ENCODE results near the gene CLCN3.
A peak's percentile ranks its signal among the peaks of the same experiment; 100 is the strongest.

Gene CLCN3

DNA sequence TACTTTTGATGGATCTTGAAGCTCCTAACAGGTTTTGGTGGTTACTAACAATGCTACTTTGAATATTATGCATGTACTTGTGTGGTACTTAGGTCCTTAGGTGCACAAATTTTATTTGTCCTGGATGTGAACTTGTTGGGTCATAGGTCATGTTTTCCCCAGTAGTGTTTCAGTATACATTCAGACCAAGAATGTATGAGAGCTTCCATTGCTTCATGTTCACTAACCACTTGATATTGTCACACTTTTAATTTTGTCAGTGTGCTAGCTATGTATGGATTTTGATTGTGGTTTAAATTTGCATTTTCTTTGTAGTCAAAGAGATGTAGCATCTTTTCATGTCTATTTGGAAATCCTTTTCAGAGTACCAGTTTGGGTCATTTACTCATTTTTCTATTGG lies 32.2 kb downstream of the CLCN3 start:
- DNase-seq (ENCODE audit: low read depth), result no peak
- H3K4me3 ChIP-seq (ENCODE audit: low read depth, low read length), result no peak overlapping the region
- TF ChIP-seq, protein P1, sequence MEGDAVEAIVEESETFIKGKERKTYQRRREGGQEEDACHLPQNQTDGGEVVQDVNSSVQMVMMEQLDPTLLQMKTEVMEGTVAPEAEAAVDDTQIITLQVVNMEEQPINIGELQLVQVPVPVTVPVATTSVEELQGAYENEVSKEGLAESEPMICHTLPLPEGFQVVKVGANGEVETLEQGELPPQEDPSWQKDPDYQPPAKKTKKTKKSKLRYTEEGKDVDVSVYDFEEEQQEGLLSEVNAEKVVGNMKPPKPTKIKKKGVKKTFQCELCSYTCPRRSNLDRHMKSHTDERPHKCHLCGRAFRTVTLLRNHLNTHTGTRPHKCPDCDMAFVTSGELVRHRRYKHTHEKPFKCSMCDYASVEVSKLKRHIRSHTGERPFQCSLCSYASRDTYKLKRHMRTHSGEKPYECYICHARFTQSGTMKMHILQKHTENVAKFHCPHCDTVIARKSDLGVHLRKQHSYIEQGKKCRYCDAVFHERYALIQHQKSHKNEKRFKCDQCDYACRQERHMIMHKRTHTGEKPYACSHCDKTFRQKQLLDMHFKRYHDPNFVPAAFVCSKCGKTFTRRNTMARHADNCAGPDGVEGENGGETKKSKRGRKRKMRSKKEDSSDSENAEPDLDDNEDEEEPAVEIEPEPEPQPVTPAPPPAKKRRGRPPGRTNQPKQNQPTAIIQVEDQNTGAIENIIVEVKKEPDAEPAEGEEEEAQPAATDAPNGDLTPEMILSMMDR (IDR thresholded peaks at IDR 0.05; ENCODE audit: insufficient read depth, low read depth, low read length, missing control alignments), result no peak

DNA sequence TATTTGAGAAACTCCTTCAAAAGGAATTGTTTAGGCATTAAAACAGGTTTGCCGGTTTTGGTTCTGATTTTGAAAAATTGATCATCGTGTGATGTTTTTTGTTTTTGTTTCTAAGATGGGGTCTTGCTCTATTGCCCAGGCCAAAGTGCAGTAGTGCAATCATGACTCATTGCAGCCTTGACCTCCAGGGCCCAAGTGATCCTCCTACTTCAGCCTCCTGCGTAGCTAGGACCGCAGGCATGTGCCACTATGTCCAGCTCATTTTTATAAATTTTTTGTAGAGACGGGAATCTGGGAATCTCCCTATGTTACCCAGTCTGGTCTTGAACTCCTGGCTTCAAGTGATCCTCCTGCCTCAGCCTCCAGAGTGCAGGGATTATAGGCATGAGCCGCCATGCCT lies 35.0 kb downstream of the CLCN3 start:
- TF ChIP-seq, protein P1 (IDR thresholded peaks at IDR 0.05; ENCODE audit: insufficient read depth, low read depth, low read length, missing control alignments), result no peak
- H3K4me3 ChIP-seq (ENCODE audit: low read depth, low read length), result no peak overlapping the region
- no peak for DNase-seq (ENCODE audit: low read depth)

DNA sequence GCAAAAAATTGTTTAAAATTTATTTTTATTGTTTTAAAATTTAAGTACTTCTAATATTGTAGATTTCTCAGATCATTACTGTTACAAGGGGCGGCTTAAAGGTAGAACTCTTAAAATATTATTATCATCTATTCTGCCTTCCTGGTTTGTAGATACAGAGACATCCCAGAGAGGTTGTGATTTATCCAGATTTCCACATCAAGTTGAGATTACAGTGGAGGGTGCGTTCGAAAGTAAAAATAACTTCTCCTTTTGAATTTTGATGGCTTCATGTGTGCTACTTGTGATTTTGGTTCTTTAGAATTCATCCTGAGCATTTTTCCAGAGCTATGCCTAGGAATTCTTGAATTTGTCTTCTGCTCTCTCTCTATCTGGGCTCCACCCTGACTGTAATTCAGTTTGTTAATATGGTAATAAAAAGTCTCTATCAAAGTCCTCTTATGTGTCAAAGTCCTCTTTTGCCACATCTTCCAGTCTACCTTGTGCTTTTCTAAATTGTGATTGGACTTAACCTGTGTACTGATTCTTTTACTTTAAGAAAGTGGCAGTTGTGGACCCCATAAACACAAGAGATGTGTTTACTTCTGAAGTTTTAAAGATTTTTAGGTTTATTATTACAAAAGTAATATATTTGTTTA lies 37.2 kb downstream of the CLCN3 start:
- DNase-seq (ENCODE audit: low read depth), result no peak

DNA sequence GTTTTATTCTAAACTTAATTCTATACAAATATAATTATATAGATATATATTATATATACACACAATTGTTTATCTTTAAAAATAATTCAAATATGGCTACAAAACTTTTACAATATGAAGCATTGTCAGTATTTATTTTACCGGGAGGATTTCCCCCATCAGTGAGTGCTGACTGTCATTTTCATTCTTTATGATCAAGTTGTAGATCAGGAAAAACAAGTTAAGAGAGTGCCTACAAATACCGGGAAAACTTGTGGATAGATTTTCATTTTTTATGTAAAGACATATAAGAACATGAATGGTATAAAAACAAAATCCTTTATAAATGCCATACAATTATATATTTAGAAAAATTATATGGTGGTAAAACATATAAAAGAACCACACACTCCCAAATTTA lies 37.8 kb downstream of the CLCN3 start:
- H3K4me3 ChIP-seq (ENCODE audit: low read depth, low read length), result no peak overlapping the region
- DNase-seq (ENCODE audit: low read depth), result no peak
- TF ChIP-seq, protein P1 (IDR thresholded peaks at IDR 0.05; ENCODE audit: insufficient read depth, low read depth, low read length, missing control alignments), result no peak

More for the DNA sequence above, 37.2 kb downstream of the CLCN3 start:
- no peak overlapping the region for H3K4me3 ChIP-seq (ENCODE audit: low read depth, low read length)
- TF ChIP-seq, protein P1 (IDR thresholded peaks at IDR 0.05; ENCODE audit: insufficient read depth, low read depth, low read length, missing control alignments), result no peak

DNA sequence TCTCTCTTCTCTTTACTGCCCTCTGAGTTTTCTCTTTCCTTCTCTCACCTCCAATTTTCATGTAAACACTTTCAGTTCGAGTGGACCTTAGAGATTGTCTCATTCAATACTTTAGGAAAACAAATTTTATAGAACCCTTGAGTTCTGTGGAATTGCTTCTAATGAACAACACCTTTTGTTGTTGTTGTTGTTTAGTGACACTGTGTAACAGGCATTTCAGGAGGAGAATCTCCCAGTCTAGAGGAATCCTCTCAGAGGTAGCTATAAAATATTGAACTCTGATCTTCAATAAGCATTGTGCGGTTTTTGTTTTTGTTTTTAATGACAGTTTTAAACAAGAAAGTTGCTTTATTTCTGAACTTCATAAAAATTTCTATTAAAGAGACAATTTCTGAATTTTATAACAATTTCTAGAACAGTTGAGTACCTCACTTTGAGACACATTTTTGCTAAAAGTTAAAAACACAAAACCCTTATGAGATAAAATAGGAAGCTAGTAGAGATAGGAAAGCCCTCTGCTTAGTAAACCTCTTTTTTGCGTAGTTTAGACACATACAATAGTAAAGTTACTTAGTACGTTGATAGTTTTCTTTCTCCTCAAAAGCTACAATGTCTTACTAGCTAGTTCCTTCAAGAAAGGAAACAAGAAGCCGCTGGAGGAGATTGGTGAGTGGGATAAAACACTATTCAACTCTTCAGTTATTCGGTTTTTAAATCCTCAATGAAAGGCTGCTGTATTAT lies 38.8 kb downstream of the CLCN3 start:
- peak overlapping the region; percentile 48 for H3K4me3 ChIP-seq (ENCODE audit: low read depth, low read length)
- DNase-seq (ENCODE audit: low read depth), result no peak
- TF ChIP-seq, protein P1 (IDR thresholded peaks at IDR 0.05; ENCODE audit: insufficient read depth, low read depth, low read length, missing control alignments), result no peak

DNA sequence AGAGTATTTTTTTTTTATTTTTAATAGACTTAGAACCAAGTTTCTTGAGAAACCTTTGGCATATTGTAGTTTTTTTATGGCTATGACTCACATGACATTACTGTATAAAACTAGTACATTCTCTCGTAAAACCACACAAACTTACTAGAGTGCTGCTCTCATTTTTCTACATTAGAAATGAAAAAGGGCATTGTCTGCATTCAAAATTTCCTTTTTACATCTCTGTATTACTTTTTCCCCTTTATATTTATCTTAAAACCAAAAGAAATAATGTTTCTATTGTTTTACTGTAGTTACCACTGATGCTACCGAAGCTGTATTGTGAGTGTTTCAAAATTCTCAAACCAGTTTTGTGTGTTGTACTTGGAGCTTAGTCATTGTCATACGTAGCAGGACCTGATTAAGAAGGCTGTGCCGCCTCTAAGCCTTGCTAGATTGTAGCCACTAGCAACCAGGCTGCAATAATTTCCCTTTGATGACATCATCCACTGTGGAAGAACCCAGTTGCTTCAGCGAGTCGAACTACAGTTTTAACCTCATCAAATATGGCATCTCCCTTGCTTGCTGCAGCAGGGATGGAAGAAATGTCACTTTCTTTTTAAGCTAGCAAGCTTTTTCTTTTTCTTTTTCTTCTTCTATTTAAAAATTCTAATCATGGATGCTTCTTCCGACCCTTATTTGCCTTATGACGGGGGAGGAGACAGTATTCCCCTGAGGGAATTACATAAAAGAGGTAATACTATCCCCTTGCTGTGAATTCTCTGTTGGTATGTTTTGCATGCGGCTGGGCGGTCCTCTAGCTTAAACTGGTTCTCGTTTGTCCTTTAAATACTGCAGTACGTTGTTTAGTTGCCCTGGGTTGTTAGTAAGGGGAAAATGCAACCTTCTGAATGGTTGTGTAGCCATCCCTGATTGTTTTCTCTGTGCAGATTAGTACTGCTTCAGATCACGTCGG lies 39.6 kb downstream of the CLCN3 start:
- H3K4me3 ChIP-seq (ENCODE audit: low read depth, low read length), result peak overlapping the region; percentile 48
- TF ChIP-seq, protein P1 (IDR thresholded peaks at IDR 0.05; ENCODE audit: insufficient read depth, low read depth, low read length, missing control alignments), result no peak
- DNase-seq (ENCODE audit: low read depth), result peak; percentile 87
